Skeletal muscle tissue (tissue), 4 donors: ENCODE measurements around the gene GNA15. TPM values are rescaled to one million over a fixed set of nuclear protein-coding genes. Genes with fewer than 3 reads are reported as not detected.

ENCODE experiments used
- H3K27ac ChIP-seq: one replicate; pipeline ENCODE4 v1.7.0; 2013; ENCODE audit warnings: mild to moderate bottlenecking, low read depth, low read length, inconsistent platforms
- H3K27me3 ChIP-seq, 3 donors: one replicate each; pipeline ENCODE4 v1.7.0; 2013; ENCODE audit warnings: low read length in 3 of 3; ENCODE audit not compliant: control insufficient read depth in 3 of 3, insufficient read depth in 3 of 3
- H3K36me3 ChIP-seq, 3 donors: one replicate each; pipeline ENCODE4 v1.7.0; 2013; ENCODE audit warnings: low read length in 3 of 3; ENCODE audit not compliant: control insufficient read depth in 3 of 3, insufficient read depth in 3 of 3
- H3K4me1 ChIP-seq, 3 donors: one replicate each; pipeline ENCODE4 v1.7.0; 2013; ENCODE audit warnings: low read length in 3 of 3, mild to moderate bottlenecking in 3 of 3; ENCODE audit not compliant: control insufficient read depth in 3 of 3, insufficient read depth in 3 of 3
- H3K4me3 ChIP-seq, 3 donors: one replicate each; pipeline ENCODE4 v1.7.0; 2013; ENCODE audit warnings: low read length in 3 of 3
- H3K9ac ChIP-seq, 3 donors: one replicate each; pipeline ENCODE4 v1.7.0; 2013; ENCODE audit warnings: low read length in 3 of 3, mild to moderate bottlenecking in 3 of 3, moderate library complexity in 2 of 3, low read depth in 1 of 3
- H3K9me3 ChIP-seq, 3 donors: one replicate each; pipeline ENCODE4 v1.7.0; 2013; ENCODE audit warnings: low read length in 3 of 3; ENCODE audit not compliant: control insufficient read depth in 3 of 3
- total RNA-seq: library from RNA; depleted of rRNA; stranded (reverse); fragments of >200 nt; gene quantifications from one replicate; pipeline ENCODE4 v1.2.3, GENCODE V29; 2014
- donor health status: Osteomylitis.

Gene GNA15
- total RNA-seq, 1 donor from 2014 or later: 3.1 TPM

DNA sequence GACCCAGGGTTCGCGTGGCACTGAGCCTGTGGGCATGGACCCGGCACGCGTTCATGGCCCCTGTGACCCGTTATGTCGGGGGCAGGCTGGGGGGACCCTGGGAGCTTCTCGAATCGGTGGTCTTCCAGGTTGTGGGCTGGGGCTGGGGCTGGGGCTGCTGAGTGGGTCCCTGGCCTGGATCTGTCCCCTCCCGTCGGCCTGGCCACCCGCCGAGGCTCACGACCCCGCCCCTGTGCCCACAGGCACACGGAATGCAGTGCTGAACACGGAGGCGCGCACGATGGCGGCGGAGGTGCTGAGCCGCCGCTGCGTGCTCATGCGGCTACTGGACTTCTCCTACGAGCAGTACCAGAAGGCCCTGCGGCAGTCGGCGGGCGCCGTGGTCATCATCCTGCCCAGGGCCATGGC is 56.4 kb downstream of the GNA15 start:
- Histone ChIP-seq H3K4me3 (no peak overlapping the region), H3K9ac (no peak overlapping the region), H3K36me3 (peaks cover 0 to 9% (median 3%) of the 10 kb centered on the region in 3 donors), H3K4me1 (peaks cover 6 to 14% (median 8%) of the 10 kb centered on the region in 3 donors), H3K27me3 (no peaks in the 10 kb centered on the region), H3K27ac (no peak overlapping the region), H3K9me3 (no peaks in the 10 kb centered on the region)

DNA sequence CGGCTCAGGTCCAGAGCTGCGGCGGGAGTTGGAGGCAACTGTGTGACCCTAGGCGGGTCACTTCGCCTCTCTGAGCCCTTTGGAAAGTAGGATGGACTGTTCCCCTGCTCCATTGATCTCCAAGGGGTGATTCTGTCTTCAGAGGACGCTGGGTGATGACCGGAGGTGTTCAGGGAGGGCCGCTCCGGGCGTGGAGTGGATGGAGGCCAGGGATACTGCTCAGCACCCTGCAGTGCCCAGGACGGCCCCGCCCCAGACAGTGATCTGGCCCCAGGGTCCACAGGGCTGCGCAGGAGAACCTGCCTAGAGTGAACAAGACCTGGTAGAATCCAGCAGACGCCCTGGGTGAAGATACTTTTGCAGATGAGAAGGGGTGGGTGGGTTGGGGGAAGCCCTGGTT is 56.9 kb downstream of the GNA15 start:
- no peaks in the 10 kb centered on the region for H3K9me3 ChIP-seq
- H3K27me3 ChIP-seq: no peaks in the 10 kb centered on the region
- no peak overlapping the region for H3K4me3 ChIP-seq
- peaks cover 0 to 9% (median 3%) of the 10 kb centered on the region in 3 donors for H3K36me3 ChIP-seq
- peaks cover 2 to 9% (median 3%) of the 10 kb centered on the region in 3 donors for H3K4me1 ChIP-seq
- no peak overlapping the region for H3K27ac ChIP-seq
- no peak overlapping the region for H3K9ac ChIP-seq

DNA sequence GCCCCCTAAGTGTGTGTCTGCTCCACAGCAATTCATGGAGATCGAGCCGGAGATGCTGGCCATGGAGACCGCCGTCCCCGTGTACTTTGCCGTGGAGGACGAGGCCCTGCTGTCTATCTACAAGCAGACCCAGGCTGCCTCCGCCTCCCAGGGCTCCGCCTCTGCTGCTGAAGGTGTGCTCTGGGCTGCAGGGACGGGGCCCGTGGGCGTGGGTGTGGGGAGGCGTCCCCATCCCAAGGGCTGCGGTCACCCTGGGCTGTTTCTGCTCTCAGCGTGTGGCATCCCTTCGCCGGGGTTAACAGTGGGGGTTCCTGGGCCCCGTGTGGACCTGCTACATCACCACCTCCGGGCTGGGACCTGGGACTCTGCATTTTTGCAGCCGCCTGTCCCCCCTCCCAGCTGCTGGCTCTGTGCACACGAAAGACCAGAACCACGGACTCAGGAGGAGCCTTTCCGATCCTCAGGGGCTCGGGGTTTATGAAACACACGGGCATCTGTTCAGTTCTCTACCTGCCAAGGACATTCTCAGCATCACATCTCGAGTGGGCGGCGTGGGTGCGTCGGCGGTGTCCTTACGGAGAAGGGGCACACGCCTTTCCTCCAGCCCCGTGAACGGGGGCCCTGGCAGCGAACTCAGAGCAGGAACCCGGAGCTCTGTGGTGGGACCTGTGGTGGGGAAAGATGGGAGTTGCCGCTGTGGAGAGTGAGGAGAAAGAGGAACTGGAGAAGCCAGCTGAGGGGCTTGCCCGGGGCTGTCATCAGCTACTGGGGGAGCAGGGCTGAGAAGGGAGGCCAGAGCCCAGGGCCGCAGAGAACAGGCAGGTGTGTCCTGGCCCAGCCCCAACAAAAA is 57.6 kb downstream of the GNA15 start:
- H3K27ac ChIP-seq: no peak overlapping the region
- no peak overlapping the region for H3K4me3 ChIP-seq
- no peaks in the 10 kb centered on the region for H3K9me3 ChIP-seq
- no peaks in the 10 kb centered on the region for H3K27me3 ChIP-seq
- no peak overlapping the region for H3K9ac ChIP-seq
- peaks cover 0 to 9% (median 3%) of the 10 kb centered on the region in 3 donors for H3K36me3 ChIP-seq
- H3K4me1 ChIP-seq: peaks cover 0 to 2% (median 0%) of the 10 kb centered on the region in 3 donors

DNA sequence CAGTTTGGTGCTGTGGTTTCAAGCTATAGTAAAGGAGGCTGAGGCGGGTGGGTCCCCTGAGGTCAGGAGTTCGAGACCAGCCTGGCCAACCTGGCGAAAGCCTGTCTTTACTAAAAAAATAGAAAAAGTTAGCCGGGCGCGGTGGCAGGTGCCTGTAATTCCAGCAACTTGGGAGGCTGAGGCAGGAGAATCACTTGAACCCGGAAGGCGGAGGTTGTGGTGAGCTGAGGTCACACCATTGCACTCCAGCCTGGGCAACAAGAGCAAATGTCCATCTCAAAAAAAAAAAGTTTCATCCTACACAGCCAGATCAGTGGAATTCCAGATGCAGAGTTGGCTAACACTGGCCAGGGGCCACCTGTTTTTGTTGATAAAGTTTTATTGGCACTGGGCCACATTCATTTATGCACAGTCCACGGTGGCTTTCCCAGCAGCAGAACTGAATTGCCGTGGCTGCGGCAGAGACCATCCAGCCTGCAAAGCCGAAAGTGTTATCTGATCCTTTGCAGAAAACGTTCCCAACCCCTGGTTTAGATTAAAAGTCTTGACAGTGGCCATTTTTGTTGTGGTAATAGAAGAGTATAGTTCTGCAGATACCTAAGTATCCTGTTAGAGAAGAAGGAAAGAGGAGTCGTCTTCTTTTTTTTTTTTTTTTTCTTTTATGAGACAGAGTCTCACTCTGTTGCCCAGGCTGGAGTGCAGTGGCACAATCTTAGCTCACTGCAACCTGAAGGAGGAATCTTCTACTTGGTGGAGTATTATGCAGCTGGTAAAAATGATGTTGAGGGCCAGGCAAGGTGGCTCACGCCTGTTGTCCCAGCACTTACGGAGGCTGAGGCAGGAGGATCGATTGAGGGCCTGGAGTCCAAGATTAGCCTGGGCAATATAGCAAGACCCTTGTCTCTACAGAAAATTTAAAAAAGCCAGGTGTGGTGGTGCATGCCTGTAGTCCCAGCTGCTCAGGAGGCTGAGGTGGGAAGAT is 58.6 kb downstream of the GNA15 start:
- Histone ChIP-seq H3K27me3 (no peaks in the 10 kb centered on the region), H3K4me1 (no peaks in the 10 kb centered on the region), H3K9ac (no peak overlapping the region), H3K36me3 (peaks cover under 1 to 7% (median 5%) of the 10 kb centered on the region in 3 donors), H3K9me3 (no peaks in the 10 kb centered on the region), H3K4me3 (no peak overlapping the region), H3K27ac (no peak overlapping the region)

DNA sequence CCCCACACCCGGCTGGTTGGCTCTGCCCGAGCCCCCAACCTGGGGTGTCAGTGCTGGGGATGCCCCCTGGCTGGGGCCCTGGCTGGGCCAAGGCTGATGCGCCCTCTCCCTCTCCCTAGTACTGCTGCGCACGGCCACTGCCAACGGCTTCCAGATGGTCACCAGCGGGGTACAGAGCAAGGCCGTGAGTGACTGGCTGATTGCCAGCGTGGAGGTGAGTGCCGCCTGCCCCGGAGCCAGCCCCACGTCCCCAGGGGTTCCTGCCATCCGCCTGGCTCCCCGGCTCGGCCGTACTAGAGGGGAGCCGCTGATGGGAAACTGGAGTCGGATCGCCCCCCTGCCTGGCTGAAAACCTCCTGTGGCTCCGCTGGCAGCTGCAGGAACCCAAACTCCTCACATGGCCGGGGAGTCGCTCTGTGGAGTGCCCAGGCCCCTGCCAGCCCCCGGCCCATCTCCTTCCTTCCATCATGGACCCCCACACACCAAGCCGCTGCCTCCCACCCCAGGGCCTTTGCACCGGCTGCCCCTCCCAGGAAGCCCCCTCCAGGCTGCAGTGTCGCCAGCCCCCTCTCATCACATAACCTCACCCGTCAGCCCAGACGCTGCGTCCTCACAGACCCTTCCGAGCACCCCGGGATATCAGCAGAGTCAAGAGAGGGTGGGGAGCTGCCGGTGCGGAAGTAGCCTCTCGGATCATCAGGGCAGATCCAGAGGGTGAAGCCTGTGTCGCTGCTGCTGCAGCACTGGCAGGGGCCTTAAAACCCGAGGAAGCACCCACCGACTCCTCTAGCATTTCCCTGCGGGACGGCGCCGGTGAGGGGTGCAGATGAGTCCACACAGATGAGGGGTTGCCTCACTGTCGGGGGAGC is 60.5 kb downstream of the GNA15 start:
- peaks cover 0 to 8% (median 5%) of the 10 kb centered on the region in 3 donors for H3K36me3 ChIP-seq

DNA sequence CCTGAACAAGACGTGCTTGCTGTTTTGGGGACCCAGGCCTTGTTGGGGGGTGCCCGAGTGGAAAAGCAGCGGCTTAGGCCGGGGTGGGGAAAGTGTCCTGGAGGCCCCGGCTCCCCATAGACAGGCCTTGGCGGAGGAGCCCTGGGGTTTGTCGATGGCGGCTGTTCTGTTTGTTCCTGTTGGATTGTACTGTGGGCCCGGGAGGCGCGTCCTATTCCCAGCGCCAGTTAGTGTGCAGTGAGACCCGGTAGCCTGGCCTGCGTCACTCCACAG is 61.0 kb downstream of the GNA15 start:
- H3K9me3 ChIP-seq: no peaks in the 10 kb centered on the region
- H3K27ac ChIP-seq: no peak overlapping the region
- H3K36me3 ChIP-seq: peaks cover 0 to 11% (median 5%) of the 10 kb centered on the region in 3 donors
- no peak overlapping the region for H3K4me3 ChIP-seq
- H3K9ac ChIP-seq: no peak overlapping the region
- H3K4me1 ChIP-seq: no peaks in the 10 kb centered on the region
- H3K27me3 ChIP-seq: no peaks in the 10 kb centered on the region

More for the DNA sequence above, 60.5 kb downstream of the GNA15 start:
- Histone ChIP-seq H3K9me3 (no peaks in the 10 kb centered on the region), H3K27ac (no peak overlapping the region), H3K9ac (no peak overlapping the region), H3K27me3 (no peaks in the 10 kb centered on the region), H3K4me3 (no peak overlapping the region), H3K4me1 (no peaks in the 10 kb centered on the region)

DNA sequence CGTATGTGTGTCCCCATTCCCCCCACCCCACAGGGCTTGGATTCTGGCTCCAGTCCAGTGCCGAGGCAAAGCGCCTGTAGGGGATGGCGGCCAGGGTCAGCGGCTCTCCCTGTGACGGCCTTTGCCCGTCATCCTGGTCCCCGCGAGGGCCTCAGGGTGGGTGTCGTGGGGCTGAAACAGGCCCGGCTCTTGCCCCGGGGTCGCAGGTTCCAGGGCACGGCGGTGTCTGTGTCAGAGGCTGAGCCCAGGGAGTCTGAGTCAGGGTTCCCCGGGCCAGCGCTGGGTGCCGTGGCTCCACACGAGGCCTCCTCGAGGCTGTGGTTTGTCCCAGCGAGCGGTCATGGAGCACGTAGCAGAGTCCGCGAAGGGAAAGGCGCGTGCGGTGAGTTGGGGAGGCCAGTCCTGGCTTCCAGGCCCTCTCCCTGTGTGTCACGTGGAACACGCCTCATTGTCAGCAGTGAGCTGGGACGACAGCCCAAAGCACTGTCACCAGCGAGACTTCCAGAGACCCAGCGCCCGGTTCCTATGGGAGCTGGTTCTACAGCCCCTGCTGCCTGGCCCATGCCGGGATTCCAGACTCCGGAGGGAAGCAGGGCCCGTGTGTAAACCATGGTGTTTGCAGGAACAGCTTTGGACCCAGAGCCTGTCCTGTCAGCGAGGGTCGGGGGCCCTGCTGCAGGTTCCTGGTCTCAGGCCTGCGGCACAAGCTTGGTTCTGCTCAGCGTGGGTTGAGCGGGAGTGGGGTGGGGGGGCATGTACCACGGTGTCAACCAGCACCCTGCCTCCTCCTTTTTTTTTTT is 63.3 kb downstream of the GNA15 start:
- no peaks in the 10 kb centered on the region for H3K27me3 ChIP-seq
- H3K9me3 ChIP-seq: no peaks in the 10 kb centered on the region
- H3K4me1 ChIP-seq: no peaks in the 10 kb centered on the region
- no peak overlapping the region for H3K4me3 ChIP-seq
- H3K27ac ChIP-seq: no peak overlapping the region
- H3K36me3 ChIP-seq: peaks cover 5 to 12% (median 12%) of the 10 kb centered on the region in 3 donors
- H3K9ac ChIP-seq: no peak overlapping the region

DNA sequence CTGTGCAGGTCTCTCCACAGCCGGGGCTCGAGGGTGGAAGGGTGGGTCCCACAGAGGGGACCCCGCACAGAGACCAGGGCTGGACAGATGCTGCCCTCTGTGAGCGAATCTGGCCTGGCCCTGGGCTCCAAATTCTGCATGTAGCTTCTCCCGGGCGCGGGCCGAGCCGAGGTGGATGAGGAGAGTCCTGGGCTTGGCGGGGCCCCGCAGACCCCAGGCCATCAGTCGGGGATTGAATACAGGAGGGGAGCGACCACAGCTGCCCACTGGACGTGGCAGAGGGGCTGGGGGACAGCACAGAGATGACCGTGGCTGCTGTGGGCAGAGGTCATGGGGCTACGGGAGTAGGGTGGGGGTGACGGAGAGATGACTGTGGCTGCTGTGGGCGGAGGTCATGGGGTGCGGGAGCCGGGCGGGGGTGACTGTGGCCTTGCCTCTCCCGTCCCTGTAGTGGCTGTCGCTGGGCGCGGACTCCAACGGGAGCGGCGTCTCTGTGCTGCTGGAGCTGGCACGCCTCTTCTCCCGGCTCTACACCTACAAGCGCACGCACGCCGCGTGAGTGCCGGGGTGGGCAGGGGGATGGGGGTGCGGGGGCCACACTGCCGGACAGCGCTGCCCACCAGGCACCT is 65.4 kb downstream of the GNA15 start:
- Histone ChIP-seq H3K4me1 (no peaks in the 10 kb centered on the region), H3K9me3 (no peaks in the 10 kb centered on the region), H3K27ac (no peak overlapping the region), H3K9ac (no peak overlapping the region), H3K36me3 (peaks cover 9 to 22% (median 20%) of the 10 kb centered on the region in 3 donors), H3K4me3 (no peak overlapping the region), H3K27me3 (no peaks in the 10 kb centered on the region)
